HG03342 (cell line): ENCODE data around the gene BPIFA1.

ENCODE experiments used
- ATAC-seq: cut with Tn5 transposase; IDR thresholded peaks from one replicate; pipeline ENCODE4 v1.9.1; 2021; ENCODE audit warnings: mild to moderate bottlenecking, moderate library complexity; ENCODE audit not compliant: unreplicated experiment

Gene BPIFA1

DNA sequence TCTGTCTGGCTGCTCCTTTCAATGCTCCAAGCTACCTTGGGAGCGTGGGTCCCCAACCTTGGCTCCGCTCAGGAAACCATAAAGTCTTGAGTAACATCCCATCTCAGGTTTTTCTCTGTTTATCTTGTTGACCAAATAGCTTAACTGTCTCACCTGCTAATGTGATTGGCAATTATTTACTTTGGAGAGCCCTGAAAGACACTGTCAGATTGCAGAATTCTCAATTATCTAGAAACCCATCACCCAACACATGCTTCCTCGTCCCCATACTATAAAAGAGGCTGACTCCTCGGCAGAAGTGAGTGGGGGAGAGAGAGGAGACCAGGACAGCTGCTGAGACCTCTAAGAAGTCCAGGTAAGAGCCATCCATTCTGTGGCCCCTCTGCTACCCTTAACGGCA, at the start of gene BPIFA1:
Gene BPIFA1 (plus strand): TSS at position 301 of the 400 bp plus-strand sequence. CDS start 1,716 bp downstream, outside the sequence.
- ATAC-seq, result no peak

DNA sequence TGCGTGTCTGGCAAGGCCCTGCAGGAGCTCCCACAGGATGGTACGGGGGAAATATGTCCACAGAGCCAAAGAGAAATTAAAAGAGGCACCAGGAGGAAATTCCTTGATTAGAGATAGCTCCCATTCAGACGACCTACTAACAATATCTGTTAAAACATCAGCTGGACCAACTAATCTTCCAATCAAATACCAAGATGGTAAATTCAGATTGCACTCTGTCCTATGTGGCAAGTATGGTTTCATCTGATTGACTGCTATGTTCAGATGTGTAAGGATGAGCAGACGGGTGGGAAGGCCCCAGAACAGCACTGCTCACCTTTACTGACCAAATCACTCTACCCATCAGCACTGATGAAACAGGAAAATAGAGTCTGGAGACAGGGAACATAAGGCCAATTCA, 48.3 kb upstream of the BPIFA1 start:
- no peak for ATAC-seq

DNA sequence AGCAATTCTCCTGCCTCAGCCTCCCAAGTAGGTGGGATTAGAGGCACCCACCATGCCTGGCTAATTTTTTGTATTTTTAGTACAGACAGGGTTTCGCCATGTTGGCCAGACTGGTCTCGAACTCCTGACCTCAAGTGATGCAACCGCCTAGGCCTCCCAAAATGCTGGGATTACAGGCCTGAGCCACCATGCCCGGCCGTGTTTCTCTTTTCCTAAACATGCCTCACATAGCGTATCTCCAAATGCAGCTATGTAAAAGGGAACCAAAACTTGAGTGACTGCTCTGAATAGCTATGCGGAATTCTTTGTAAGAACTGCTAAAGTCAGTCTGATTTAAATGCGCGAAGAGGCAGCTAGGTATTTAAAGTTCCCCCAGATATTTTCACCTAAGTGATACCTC, 47.4 kb upstream of the BPIFA1 start:
- no peak for ATAC-seq

DNA sequence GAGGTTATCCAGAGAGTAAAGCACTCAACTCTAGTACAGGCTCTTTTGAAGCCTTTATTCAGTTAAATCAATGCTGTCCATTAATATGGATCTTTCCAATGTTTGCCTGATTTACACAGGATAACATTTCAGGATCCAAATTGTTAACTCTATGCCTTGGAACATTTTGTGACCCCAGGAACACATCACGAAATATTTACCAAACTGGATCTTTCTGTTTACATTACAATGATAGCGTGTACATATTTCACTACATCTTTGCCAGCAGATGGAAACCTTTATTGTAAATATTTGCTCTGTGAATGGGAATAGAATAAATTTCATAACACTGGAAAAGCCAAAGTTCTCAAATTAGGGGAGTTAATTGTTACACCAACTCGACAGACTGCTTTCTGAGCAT, 44.3 kb upstream of the BPIFA1 start:
- no peak for ATAC-seq

DNA sequence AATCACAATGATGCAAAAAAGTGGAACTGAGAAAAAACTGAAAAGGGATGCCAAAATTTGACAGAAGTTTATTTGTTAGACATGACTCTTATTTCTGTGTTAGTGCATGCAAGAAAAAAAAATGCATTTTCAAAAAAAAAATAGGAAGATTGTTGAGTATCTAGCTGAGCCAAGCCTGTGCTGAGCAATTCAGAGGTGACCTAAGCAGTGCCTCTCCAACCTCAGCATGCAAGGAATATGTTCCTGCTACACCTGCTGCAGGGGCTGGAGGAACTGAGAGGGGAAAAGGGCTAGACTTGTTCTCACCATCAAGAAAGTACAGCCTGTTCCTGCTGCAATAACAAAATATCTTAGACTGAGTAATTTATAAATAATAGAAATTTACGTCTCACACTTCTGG, 43.8 kb upstream of the BPIFA1 start:
- no peak for ATAC-seq

DNA sequence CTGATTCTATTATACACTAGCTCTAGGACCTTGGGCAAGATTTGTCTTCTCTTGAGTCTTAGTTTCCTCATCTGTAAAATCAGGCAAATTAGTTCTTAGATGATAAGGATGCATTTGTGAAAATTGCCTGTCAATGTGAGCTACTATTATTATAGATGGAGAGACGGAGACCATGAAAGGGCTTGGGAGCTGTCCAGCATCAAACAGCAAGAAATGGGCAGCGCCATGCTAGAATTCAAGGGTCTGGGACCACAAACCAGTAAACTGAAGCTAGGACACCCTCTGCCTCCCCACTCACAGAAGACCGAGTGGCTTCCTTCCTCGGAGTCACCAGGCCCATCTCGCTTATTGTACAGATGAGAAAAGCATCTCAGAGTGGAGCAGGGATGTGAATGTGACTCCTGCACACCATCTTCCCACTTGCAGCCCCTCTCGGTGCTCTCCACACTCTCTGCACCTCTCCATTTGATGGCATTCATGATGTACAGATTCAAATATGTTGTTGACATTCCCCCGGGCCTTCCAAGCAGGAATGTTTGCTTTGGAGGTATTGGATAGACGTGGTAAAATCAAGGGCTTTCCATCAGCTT, 42.8 kb upstream of the BPIFA1 start:
- no peak for ATAC-seq

DNA sequence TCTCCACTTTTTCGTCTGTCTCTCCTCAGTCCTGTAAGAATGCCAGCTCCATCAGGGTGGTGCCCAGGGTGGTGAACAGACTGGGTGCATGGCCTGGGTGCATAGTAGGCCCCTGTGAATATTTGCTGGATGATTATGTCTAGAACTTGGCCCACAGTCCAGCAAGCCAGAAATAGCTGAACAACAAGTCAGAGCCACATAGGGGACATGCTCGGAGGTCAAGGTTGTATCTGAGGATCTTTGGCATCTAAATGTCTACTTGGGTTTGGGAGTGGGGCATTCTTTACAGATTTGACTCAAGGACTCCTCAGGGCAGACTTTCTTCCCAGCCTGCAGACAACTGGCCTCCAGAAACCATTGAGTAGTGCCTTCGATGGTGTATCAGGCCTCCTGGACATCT, 36.8 kb upstream of the BPIFA1 start:
- no peak for ATAC-seq

DNA sequence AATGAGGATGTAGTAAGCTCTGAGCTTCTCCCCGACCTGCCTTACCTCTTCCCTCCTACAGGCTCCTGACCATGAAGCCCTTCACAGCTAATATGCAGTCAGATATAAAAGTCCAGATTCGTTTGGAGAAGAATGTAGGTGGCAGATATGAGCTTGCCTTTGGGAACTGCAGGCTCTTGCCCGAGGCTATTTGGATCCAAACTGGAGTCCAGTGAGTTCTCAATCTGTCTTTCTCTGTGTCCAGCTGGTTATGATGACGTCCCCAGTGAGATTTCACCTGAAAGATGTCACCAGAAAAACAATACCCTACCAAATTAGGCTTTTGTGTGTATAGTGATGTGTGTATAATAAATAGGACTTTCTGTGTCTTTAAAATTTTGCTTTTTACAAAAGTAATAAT, 33.3 kb upstream of the BPIFA1 start:
- no peak for ATAC-seq

DNA sequence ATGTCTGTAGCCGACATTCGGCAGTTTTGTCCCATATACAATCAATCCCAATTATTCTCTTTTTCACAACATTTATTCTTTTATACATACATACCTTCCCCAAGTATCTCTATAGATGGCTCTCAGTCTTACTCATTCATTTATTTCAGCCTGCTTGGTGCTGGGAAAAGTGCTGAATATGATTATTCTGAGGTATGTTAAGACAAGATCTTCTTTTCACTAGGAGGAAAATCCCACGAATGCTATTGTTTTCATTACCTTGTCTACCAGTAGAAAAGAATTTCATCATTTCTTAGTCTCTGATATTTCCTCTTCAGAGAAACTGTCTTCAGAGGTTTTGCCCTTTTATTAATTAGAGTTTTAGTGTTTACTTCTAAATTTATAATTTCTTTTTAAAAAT, 32.4 kb upstream of the BPIFA1 start:
- ATAC-seq, result no peak

DNA sequence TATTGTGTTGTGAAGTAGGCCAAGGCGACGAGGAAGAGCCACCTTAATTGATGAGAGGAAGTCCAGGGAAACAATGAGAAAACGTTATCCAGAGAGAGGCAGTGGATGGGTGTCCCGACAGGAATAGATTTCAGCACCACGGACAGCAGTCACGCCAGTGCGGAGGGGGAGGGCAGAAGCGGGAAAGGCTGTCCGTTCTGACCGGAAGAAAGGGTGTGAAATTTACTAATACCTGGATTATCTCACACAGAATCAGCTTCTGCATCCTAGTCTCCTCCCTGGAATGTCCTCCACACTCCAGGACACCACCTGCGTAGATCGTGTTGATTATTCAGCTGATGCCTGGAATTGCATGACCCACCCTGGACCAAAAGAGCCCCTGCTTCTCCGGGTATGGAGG, 26.0 kb upstream of the BPIFA1 start:
- ATAC-seq, result no peak

DNA sequence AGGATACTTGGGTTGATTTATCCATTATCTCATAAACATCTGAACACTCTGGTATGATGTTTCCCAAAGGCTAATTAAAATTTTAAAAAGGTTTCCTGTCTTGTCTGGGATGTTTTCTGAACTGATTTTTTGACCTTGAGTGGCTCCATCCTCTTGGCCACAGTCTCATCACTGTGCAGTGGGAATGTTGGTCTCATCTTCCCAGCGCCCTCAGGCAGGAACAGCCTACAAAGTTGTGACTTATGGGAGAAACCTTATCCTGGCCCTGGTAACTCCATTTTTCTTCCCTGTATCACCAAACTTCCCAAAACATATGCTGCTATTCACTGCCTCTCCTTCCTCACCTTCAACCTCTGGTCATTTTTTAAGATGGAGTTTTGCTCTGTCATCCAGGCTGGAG, 25.4 kb upstream of the BPIFA1 start:
- ATAC-seq, result no peak

DNA sequence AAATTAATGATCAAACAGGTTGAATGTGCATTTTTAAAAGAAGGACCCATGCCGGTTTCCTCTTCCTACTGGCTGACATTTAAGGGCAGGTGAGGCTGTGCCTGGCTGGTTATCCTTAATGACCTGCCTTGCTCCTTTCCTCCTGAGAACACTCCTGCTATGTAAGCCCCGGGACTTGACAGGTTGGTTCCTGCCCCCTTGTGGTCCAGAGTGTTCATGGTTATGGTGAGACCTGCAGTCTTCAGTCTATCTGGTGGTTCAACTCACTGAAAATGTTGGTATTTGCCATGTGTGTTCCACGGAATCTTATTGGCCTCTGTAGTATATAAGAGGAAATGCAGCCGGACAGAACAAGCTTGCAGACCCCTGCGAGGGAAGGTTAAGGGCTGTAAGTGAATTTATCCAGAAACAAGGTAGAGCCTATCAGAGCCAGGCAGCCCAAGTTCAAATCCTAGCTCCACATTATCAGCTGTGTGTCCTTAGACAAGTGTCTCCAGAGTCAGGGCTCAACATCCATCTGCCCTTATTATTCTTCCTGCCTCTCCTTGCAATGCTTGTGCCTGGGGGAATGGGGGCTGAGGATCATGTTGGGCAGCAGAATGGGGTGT, 23.9 kb upstream of the BPIFA1 start:
- ATAC-seq, result no peak

DNA sequence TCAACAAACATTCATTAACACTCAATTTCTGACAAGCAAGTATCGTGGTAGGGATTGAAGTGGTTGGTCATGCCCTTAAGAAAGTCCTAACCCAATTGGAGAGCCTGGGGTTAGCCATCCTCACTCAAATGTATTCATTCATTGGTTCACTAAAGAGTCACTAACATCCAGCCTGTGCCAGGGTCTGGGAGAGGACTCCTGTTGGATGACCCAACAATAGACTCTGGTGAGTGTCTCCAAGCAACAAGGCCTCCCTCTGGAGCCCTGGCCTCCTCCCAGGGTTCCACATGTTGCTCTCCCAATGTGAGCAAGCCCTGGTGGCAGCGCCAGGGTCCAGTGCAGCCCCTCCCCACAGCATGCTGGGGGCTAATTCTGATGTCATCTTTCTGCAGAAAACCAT, 18.7 kb upstream of the BPIFA1 start, which contains the start of gene BPIFA3:
Gene BPIFA3 (plus strand): TSS at position 301 of the 400 bp plus-strand sequence. CDS start 185 bp downstream, outside the sequence.
- no peak for ATAC-seq

DNA sequence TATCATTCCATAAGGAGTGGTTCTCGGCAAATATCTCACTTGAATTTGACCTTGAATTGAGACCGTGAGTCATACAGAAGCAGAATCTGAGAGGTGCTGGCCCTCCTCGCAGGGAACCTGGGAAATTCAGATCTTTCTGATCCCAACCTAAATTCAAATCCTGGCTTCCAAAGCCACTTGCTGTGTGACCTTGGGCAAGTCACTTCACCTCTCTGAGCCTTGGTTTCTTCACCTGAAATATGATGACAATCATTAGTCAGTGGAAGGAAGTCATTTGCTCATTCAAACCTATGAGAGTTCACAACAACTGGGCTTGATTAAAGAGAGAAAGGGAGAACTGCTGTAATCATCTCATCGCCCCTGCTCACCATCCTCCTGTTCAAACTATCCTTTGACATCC, 11.4 kb upstream of the BPIFA1 start:
- ATAC-seq, result no peak

DNA sequence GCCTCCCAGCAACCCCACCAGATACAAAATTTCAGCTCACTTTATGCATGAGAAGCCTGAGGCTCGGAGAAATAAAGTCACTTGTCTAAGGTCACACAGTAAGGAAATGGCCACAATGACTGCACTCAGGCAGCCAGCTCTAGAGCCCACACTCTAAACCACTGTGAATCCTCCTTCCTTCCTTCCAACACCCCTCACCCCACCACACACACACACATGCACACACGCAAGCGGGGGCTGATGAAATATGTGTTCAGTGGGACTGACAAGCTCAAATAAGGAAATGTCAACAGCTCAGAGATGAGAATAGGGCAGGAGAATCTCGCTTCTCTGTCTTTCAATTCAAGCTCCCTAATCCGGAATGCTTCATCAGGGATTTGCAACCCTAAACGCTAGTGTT, 6.0 kb upstream of the BPIFA1 start:
- no peak for ATAC-seq

DNA sequence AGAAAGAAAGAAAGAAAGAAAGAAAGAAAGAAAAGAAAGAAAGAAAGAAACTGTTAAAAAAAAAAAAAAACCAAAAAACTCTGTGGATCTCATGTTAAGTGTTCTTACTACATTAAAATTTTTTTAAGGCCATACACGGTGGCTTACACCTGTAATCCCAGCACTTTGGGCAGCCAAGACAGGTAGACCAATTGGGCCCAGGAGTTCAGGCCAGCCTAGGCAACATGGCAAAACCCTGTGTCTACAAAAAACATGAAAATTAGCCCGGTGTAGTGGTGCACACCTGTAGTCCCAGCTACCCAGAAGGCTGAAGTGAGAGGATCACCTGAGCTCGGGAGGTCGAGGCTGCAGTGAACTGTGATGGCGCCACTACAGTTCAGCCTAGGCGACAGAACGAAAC, 4.6 kb upstream of the BPIFA1 start:
- no peak for ATAC-seq

DNA sequence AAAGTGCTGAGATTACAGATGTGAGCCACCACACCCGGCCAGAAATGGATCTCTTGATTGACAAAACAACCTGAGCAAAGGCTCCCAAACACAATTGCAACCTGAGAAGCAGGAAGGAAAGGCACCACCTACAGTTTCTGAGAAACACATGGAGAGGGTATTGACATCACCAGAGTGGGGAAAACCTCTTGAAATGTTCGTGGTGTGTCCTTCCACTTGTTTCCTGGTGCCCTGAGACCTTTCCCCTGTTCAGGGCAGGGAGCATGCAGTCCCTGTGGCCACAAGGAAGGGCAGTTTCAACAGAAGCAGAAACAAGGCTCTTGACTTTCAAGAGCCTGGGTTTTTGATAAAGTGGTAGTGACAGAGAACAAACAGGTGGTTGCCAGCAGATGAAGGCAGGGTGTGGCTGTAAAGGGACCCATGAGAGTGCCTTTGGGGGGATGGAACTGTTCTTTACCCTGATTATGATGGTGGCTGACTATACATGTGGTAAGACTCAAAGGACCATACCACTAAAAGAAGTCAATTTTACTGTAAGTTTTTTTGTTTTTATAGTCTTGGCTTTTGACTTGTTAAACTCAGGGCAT, 3.2 kb upstream of the BPIFA1 start:
- ATAC-seq, result no peak

DNA sequence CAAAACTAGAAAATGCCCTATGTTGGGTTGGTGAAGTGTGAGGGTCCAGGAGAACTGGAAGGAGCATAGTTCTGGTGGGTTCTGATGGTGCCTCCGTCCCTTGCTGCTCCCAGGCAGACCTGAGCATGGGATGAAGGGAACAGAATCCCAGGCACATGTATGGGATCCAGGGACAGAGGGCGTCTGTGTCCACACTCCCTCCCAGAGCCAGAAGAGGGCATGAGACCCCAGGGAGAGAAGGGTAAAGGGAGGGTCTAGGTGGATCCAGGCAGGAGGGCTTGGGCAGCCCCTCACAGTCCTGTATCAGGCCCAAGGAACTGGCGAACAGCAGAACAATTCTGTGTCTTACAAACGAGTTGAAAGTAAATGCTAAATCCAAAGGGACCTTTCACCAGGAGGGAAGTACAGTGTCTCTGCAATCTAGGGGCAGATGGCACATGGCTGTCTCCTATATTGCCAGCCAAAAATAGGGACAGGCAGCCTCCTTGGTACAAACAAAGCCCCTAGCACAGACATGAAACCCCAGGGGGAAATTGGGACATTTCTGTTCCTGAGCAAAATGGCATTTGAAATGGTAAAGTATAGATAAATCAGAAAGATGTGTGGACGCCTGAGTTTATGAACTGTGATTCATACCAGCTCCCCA, 2.5 kb upstream of the BPIFA1 start:
- no peak for ATAC-seq

DNA sequence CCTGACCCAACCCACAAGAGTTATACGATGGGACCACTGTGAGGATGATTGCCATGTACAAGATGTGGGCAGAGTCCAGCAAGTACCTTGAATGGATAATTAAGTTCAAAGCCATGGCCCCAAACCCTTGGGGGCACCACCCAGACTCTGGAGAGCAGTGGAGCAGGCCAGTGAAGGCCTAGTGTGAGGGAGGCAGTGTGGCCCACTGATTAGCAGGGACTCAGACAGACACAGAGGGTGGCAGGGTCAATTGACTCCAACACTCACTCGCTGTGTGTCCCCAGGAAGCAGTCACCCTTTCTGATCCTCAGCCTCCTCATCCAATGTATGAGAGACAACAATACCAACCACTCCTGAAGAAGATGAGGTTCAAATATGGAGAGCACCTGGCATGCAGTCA, 1.7 kb upstream of the BPIFA1 start:
- no peak for ATAC-seq

DNA sequence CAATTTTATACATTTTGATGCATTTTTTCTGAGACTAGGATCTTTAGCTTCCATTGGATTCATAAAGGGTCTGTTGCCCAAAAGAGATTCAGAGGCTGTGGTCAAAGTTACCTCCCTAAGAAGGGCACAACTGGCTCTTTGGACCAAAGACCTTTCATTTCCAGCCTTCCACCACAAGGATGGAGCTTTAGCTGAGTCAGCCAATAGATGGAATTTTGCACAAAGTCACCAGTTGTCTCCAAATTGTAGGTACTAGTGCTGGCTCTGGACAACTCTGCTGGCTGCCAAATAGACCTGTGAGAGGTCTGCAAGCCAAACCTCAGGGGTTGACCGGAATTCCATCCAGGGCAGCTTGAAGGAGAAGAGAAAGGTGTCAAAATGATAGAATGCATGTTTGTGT, 555 bp downstream of the BPIFA1 start:
- ATAC-seq, result no peak

DNA sequence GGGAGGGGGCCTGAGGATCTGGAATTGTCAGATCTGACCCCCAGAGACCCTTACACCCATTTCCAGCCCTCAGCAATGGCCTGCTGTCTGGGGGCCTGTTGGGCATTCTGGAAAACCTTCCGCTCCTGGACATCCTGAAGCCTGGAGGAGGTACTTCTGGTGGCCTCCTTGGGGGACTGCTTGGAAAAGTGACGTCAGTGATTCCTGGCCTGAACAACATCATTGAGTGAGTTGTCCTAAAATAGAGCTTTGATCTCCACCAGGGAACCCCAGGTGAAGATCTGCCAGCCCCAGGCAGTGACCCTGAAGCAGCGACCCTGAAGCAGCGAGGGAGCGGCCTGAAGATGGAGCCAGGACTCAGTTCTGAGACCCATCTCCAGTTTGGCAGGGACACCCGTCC, 2.2 kb downstream of the BPIFA1 start:
- no peak for ATAC-seq

DNA sequence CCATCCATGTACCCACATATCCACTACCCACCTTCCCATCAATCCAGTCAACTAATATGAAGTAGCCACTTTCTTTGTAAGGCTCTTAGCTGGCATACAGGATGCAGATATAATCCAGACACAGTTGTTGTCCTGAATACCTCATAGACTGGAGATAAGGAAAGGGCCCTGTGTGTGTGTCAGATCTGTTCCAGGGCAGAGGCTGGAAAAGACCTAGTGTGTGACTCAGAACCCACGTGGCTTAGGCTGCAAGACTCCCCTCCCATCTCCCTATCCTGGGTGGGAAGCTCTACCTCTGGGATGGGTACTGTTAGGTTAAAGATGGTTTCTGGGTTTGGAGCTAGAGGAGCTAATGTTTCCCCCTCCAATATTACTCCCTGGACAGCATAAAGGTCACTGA, 3.6 kb downstream of the BPIFA1 start:
- ATAC-seq, result no peak
